ENCODE measurements around the gene SPATA32. TPM values are rescaled to one million over a fixed set of nuclear protein-coding genes. Genes with fewer than 3 reads are reported as not detected.

The SPATA32 gene
- total and polyA plus RNA-seq, 8 donors, result 0.07 to 0.19 (median 0.13) TPM; not detected in 4

GRCh38 chr17:45222996-45223538 is 38.8 kb downstream of the SPATA32 start:
- Histone ChIP-seq H3K4me3 (peak overlapping the region in 1 of 4 donors; percentile 61), H3K4me1 (peaks cover 2 to 10% (median 5%) of the 10 kb centered on the region in 3 donors), H3K27me3 (no peaks in the 10 kb centered on the region), H3K9me3 (no peaks in the 10 kb centered on the region), H3K27ac (no peak overlapping the region), H3K36me3 (no peaks in the 10 kb centered on the region)
- DNase-seq (no peak), FAIRE-seq (no peak), ATAC-seq (no peak)
- TF ChIP-seq CTCF (IDR thresholded peaks at IDR 0.05), result no peak
- 73 to 77% methylated on average over 8 of the region's 8 CpGs for WGBS, 2 donors
- intact Hi-C loops (cut with DNase I), result loop anchor here in 2 of 3 donors (5.0 to 10.0 kb wide), 2 partner anchors 164 to 602 kb away; no protein-coding TSS in a partner anchor

- Histone ChIP-seq H3K36me3 (no peaks in the 10 kb centered on the region), H3K4me1 (peaks cover 0 to 5% (median 0%) of the 10 kb centered on the region in 3 donors), H3K27me3 (no peaks in the 10 kb centered on the region), H3K4me3 (peak overlapping the region; percentile 45 to 61 (median 58)), H3K9me3 (no peaks in the 10 kb centered on the region), H3K27ac (peak overlapping the region in 1 of 4 donors; percentile 23)
- DNase-seq (no peak), FAIRE-seq (no peak), ATAC-seq (no peak)
- 27 to 28% methylated on average over 32 to 33 of the region's 33 CpGs for whole genome bisulfite sequencing, 2 donors
- intact Hi-C loops (cut with DNase I), result loop anchor here in 2 of 3 donors (5.0 to 10.0 kb wide), 2 partner anchors 165 to 602 kb away; no protein-coding TSS in a partner anchor
- no peak for TF ChIP-seq CTCF (IDR thresholded peaks at IDR 0.05)
These were observed 39.5 kb downstream of the SPATA32 start for GRCh38 chr17:45222289-45222995.

GRCh38 chr17:45222014-45222288 is 39.9 kb downstream of the SPATA32 start:
- Histone ChIP-seq H3K36me3 (no peaks in the 10 kb centered on the region), H3K27ac (peak overlapping the region in 1 of 4 donors; percentile 23), H3K4me1 (peaks cover 0 to 5% (median 0%) of the 10 kb centered on the region in 3 donors), H3K9me3 (no peaks in the 10 kb centered on the region), H3K27me3 (no peaks in the 10 kb centered on the region), H3K4me3 (peak overlapping the region; percentile 45 to 61 (median 58))
- WGBS, 2 donors, result 2% methylated on average over 15 to 38 of the region's 38 CpGs
- no peak for FAIRE-seq
- ATAC-seq, result no peak
- no peak for DNase-seq
- intact Hi-C loops (cut with DNase I), result loop anchor here in 2 of 3 donors (5.0 to 10.0 kb wide), 2 partner anchors 165 to 603 kb away; no protein-coding TSS in a partner anchor
- no peak for TF ChIP-seq CTCF (IDR thresholded peaks at IDR 0.05)

- Histone ChIP-seq H3K4me3 (peak within 1 kb of the TSS; percentile 45 to 61 (median 58)), H3K27ac (peak within 1 kb of the TSS in 1 of 4 donors; percentile 23), H3K4me1 (peaks cover 0 to 5% (median 0%) of the 10 kb centered on the region in 3 donors), H3K27me3 (no peaks in the 10 kb centered on the region), H3K9me3 (no peaks in the 10 kb centered on the region), H3K36me3 (no peaks in the 10 kb centered on the region)
- WGBS, 2 donors, result 4 to 6% methylated on average over 40 to 98 of the region's 98 CpGs
- no peak for FAIRE-seq
- TF ChIP-seq CTCF (IDR thresholded peaks at IDR 0.05), result no peak
- peak in 1 of 6 donors; percentile 72 for DNase-seq
- intact Hi-C loops (cut with DNase I), result loop anchor here in 2 of 3 donors (5.0 to 10.0 kb wide), 2 partner anchors 166 to 603 kb away; no protein-coding TSS in a partner anchor
- ATAC-seq, result peak in 3 of 4 donors; percentile 15 to 58 (median 32)
These were observed 40.5 kb downstream of the SPATA32 start, which contains the start of gene FMNL1 for GRCh38 chr17:45221081-45222013. FMNL1 (plus strand) TSS chr17:45221885; CDS start chr17:45222125, 240 bp downstream.

Data from pancreas (tissue), 10 donors.